Measurements from ENCODE around the gene C9orf78. TPM values are rescaled to one million over a fixed set of nuclear protein-coding genes. Genes with fewer than 3 reads are reported as not detected.

Gene C9orf78
- total and polyA plus RNA-seq, 2 of the 8 experiments (the other 6 are each of a cell fraction or from before 2014, with no cell fraction given), result 17.4 to 40.6 TPM

DNA sequence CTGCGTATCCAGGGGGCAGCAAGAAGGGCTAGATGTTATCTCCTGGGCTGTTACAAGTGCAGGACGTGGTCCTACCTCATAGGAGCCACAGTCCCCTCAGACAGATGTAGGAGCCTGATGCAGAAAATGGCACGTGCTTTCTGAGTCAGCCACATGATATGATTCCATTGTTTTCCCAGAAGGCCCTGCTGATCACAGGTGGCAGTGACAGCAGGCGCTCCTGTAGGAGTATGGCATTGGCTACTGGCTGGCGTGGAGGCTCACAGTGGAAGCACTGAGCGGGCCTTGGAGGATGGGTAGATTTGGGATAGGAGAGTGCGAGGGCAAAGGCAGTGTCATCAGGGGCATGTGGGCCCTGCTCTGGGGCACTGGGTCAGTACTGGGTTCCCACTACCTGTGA lies 22.1 kb upstream of the C9orf78 start:
- Histone ChIP-seq H3K36me3 (ENCODE audit: control insufficient read depth in 2 of 4, insufficient read depth in 4 of 4, low read length in 3 of 4) (peaks cover 0 to 9% (median under 1%) of the 10 kb centered on the region in 4 experiments; a peak in 4 of 8 replicates), H3K79me1 (ENCODE audit: low read depth, low read length) (no peaks in the 10 kb centered on the region), H3K14ac (ENCODE audit: insufficient read length) (no peak overlapping the region), H2BK15ac (ENCODE audit: low read length) (no peak overlapping the region), H4K20me1 (replicated peaks in 1 of 2; ENCODE audit: control insufficient read depth in 1 of 2, insufficient read depth in 2 of 2, low read length in 2 of 2) (peaks cover 4% of the 10 kb centered on the region in 2 experiments), H3K4me3 (ENCODE audit: extremely low read depth in 1 of 4, insufficient read depth in 2 of 4, low read depth in 3 of 4, low read length in 4 of 4) (no peak overlapping the region), H2BK20ac (ENCODE audit: low read length) (no peak overlapping the region), H2AK5ac (ENCODE audit: low read depth, low read length) (no peak overlapping the region), H3K9me3 (ENCODE audit: insufficient read depth in 2 of 2, low read depth in 1 of 2, low read length in 1 of 2) (no peaks in the 10 kb centered on the region), H2AFZ (ENCODE audit: low read length) (no peak overlapping the region), H3K4ac (replicated peaks; ENCODE audit: insufficient read length, low read depth, low read length) (no peak overlapping the region), H3K56ac (replicated peaks; ENCODE audit: insufficient read length, low read depth, low read length) (no peak overlapping the region), H3K18ac (ENCODE audit: extremely low read depth, low read length) (no peak overlapping the region), H3K27me3 (replicated peaks in 1 of 4; ENCODE audit: control insufficient read depth in 3 of 4, extremely low read depth in 1 of 4, insufficient read depth in 3 of 4, low read length in 3 of 4) (no peaks in the 10 kb centered on the region), H3K23ac (ENCODE audit: insufficient read length) (no peak overlapping the region), H3K4me1 (replicated peaks in 1 of 4; ENCODE audit: control insufficient read depth in 3 of 4, insufficient read depth in 4 of 4, low read length in 3 of 4) (no peaks in the 10 kb centered on the region), H2BK5ac (ENCODE audit: low read depth, low read length) (no peak overlapping the region), H4K91ac (replicated peaks; ENCODE audit: insufficient read length, low read length) (no peak overlapping the region), H3K23me2 (ENCODE audit: low read depth, low read length) (no peaks in the 10 kb centered on the region), H3K27ac (ENCODE audit: low read depth, low read length) (no peak overlapping the region), H4K5ac (ENCODE audit: insufficient read length, low read depth, low read length) (no peak overlapping the region), H2BK12ac (ENCODE audit: low read depth, low read length) (no peak overlapping the region), H3K9ac (replicated peaks in 1 of 4; ENCODE audit: extremely low read depth in 1 of 4, low read depth in 3 of 4, low read length in 3 of 4) (no peak overlapping the region; a peak in 1 of 7 replicates), H3K4me2 (ENCODE audit: insufficient read depth in 1 of 2, low read depth in 2 of 2, low read length in 2 of 2) (no peak overlapping the region), H2BK120ac (replicated peaks; ENCODE audit: low read depth, low read length) (no peak overlapping the region), H4K8ac (ENCODE audit: extremely low read depth, insufficient read depth, low read length) (no peak overlapping the region), H3K79me2 (ENCODE audit: control insufficient read depth in 1 of 2, insufficient read depth in 2 of 2, low read length in 2 of 2) (no peaks in the 10 kb centered on the region)
- CTCF ChIA-PET (ENCODE audit: partially characterized antibody), result no interaction called here
- POLR2A ChIA-PET (ENCODE audit: partially characterized antibody), result no interaction called here
- 89% methylated on average over 7 of the region's 7 CpGs; no CpG with 5 or more reads in 1 of the 2 experiments for whole genome bisulfite sequencing, 2 experiments (ENCODE audit: extremely low coverage in 1 of 2, insufficient coverage in 1 of 2, insufficient read length in 1 of 2, insufficient replicate concordance in 2 of 2, low coverage in 1 of 2, low lambda C conversion rate in 2 of 2, missing lambda C conversion rate in 1 of 2)
- DNase-seq (ENCODE audit: low read depth in 1 of 2, low spot score in 2 of 2) (no peak), FAIRE-seq (no peak)
- TF ChIP-seq POU5F1 (IDR thresholded peaks at IDR 0.05; ENCODE audit: low read depth, low read length) (no peak), CBX5 (IDR thresholded peaks at IDR 0.05; ENCODE audit: low read depth, low read length) (no peak), RXRA (IDR thresholded peaks at IDR 0.05; ENCODE audit: insufficient read depth, low read depth, low read length) (no peak), TAF1 (IDR thresholded peaks at IDR 0.05; ENCODE audit: low read depth, low read length) (no peak), RNF2 (IDR thresholded peaks at IDR 0.05; ENCODE audit: borderline replicate concordance, low read depth, low read length, missing control alignments, poor library complexity, severe bottlenecking) (no peak), KDM5A (IDR thresholded peaks at IDR 0.05; ENCODE audit: low read length) (no peak), HDAC6 (IDR thresholded peaks at IDR 0.05; ENCODE audit: low read depth, low read length) (no peak), TCF12 (IDR thresholded peaks at IDR 0.05; ENCODE audit: low read depth, low read length) (no peak), POLR2AphosphoS5 (IDR thresholded peaks at IDR 0.05; ENCODE audit: low read depth, low read length) (no peak), CBX8 (IDR thresholded peaks at IDR 0.05; ENCODE audit: borderline replicate concordance, low read depth, low read length) (no peak)
- TF ChIP-seq, protein P1, sequence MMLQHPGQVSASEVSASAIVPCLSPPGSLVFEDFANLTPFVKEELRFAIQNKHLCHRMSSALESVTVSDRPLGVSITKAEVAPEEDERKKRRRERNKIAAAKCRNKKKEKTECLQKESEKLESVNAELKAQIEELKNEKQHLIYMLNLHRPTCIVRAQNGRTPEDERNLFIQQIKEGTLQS (IDR thresholded peaks at IDR 0.05; ENCODE audit: insufficient read depth, low read depth, low read length), result no peak
- TF ChIP-seq, protein P2, sequence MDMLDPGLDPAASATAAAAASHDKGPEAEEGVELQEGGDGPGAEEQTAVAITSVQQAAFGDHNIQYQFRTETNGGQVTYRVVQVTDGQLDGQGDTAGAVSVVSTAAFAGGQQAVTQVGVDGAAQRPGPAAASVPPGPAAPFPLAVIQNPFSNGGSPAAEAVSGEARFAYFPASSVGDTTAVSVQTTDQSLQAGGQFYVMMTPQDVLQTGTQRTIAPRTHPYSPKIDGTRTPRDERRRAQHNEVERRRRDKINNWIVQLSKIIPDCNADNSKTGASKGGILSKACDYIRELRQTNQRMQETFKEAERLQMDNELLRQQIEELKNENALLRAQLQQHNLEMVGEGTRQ (IDR thresholded peaks at IDR 0.05; ENCODE audit: low read length), result no peak
